Posterior vena cava (tissue), 2 donors: ENCODE data around the gene OBSCN. TPM values are rescaled to one million over a fixed set of nuclear protein-coding genes. Genes with fewer than 3 reads are reported as not detected.

Experiments
- DNase-seq: peaks from one replicate; pipeline ENCODE4 v3.0.0-alpha.2; 2020; ENCODE audit warnings: low spot score
- intact Hi-C, 2 donors: fragments of 100-400 bp; cut with DNase I; formaldehyde crosslinking; loops; one replicate each; pipeline versions ENCODE4 v1.14.1 to v1.14.2; 2022 to 2023
- total RNA-seq, 2 donors: library from RNA; stranded (reverse); fragmentation: NEBNext Ultra II Directional; extraction: Animal tissue kit (Norgen Biotek cat#: 25700); gene quantifications; one replicate each; pipeline ENCODE4 v1.2.1, GENCODE V29; 2021
- donor health status: DM: yes; HTN: yes; CAD: no.
- donor health status: DM: yes; HTN: yes; CAD: no.

Gene OBSCN
- total RNA-seq, 2 donors from 2014 or later = 3.5 to 6.3 TPM

DNA sequence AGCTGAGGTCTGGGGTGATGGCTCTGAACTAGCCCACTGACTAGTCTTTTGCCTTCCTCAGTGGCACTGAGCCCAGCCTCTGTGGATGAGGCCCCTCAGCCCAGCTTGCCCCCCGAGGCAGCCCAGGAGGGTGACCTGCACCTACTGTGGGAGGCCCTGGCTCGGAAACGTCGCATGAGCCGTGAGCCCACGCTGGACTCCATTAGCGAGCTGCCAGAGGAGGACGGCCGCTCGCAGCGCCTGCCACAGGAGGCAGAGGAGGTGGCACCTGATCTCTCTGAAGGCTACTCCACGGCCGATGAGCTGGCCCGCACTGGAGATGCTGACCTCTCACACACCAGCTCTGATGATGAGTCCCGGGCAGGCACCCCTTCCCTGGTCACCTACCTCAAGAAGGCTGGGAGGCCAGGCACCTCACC lies 111.0 kb downstream of the OBSCN start:
- no peak for DNase-seq

DNA sequence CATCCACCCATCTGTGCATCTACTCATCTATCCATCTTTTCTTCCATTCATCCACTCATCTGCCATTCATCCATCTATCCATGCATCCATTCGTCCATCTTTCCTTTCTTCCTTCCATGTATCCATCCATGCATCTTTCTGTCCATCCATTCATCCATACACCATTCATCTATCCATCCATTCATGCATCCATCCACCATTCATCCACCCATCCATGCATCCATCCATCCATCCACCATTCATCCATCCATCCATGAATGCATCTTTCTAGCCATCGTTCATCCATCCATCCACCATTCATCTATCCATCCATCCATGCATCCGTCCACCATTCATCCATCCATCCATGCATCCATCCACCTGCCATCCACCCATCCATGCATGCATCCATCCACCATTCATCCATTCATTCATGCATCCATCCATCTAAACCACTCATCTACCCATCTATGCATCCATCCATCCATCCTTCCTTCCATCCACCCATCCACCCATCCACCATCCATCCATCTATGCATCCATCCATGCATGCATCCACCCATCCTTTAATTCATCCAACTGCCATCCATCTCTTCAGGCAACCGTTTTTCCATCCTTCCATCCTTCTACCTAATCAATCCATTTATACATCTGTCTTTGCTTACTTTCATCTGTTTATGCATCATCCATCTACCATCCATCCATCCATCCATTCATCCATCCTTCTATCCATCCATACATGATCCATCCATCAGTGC lies 111.7 kb downstream of the OBSCN start:
- no peak for DNase-seq
- intact Hi-C loops = no loop called here

More for the DNA sequence above, 111.0 kb downstream of the OBSCN start:
- intact Hi-C loops = no loop called here

DNA sequence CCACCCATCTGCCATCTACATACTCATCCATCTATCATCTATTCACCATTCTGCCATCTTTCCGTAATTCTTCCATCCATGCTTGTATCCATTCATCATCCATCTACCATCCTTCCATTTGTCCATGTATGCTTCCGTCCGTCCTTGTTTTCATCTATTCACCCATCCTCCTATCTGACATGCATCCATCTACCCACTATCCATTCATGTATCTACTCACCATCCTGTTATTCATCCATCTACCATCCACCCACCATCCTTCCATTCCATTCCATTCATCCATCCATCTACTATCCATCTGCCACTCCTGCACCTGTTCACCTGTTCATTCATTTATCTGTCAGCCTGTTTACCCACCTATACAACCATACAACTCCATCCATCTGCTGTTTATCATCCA lies 112.5 kb downstream of the OBSCN start:
- no peak for DNase-seq
- intact Hi-C loops = no loop called here

DNA sequence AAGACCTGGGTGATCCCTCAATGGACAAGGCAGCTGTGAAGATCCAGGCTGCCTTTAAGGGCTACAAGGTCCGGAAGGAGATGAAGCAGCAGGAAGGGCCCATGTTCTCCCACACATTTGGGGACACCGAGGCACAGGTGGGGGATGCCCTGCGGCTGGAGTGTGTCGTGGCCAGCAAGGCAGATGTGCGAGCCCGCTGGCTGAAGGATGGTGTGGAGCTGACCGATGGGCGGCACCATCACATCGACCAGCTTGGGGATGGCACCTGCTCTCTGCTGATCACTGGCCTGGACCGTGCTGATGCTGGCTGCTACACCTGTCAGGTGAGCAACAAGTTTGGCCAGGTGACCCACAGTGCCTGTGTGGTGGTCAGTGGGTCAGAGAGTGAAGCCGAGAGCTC lies 113.6 kb downstream of the OBSCN start:
- peak; percentile 73 for DNase-seq
- intact Hi-C loops = no loop called here

DNA sequence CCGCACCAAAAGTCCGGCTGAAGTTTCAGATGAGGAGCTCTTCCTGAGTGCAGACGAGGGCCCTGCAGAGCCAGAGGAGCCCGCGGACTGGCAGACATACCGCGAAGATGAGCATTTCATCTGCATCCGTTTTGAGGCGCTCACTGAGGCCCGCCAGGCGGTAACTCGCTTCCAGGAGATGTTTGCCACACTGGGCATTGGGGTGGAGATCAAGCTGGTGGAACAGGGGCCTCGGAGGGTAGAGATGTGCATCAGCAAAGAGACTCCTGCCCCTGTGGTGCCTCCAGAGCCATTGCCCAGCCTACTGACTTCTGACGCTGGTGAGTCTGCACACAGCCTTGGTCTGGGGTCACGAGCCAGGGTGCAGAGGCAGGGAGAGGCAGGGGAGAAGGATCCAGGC lies 114.1 kb downstream of the OBSCN start:
- no peak for DNase-seq
- intact Hi-C loops = no loop called here

DNA sequence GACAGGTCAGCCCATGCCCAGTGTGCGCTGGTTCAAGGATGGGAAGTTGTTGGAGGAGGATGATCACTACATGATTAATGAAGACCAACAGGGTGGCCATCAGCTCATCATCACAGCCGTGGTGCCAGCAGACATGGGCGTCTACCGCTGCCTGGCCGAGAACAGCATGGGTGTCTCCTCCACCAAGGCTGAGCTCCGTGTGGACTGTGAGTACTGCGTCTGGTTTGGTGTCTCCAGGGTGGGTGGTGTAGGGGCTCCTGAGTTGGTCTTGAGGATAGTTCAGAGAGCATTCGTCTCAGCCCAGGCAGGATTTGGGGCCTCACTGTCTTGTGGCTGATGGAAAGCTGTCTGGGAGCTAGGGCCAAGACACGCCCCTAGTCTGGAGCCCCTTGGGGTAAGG lies 115.6 kb downstream of the OBSCN start:
- DNase-seq = peak; percentile 56
- intact Hi-C loops = no loop called here

DNA sequence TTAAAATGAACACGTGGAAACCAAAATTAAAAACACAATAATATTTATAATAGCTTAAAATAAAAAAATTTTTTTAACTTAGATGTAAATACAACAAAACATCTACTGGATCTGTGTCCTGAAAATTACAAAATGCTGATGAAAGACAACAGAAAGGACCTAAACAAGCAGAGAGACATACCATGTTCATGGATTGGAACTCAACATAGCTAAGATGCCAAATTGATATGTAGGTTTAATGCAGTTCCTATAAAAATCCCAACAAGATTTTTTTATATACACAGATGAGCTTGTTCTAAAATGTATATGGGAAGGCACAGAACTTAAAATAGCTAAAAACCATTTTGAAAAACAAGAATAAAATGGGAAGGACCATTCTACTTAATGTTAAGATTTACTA lies 117.4 kb downstream of the OBSCN start:
- intact Hi-C loops = no loop called here
- no peak for DNase-seq

DNA sequence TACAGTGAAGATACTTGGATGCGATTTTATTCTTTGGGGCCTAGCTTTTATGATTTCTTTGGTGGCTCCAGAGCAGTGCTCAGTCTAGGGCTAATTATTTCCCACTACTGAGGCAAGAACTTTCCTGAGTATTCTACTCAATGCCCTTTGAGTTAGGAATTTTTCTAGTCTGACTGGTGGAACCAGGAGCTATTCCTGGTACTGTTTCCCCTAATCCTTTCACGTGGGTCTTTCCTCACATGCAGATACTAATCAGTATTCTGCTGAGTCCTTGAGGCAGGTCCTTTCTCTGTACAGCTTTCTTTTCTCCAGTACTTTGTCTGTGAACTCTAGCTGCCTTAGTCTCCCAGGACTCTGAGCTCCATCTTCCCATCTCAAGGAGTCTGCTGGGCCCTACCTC lies 122.0 kb downstream of the OBSCN start:
- intact Hi-C loops = no loop called here
- no peak for DNase-seq

DNA sequence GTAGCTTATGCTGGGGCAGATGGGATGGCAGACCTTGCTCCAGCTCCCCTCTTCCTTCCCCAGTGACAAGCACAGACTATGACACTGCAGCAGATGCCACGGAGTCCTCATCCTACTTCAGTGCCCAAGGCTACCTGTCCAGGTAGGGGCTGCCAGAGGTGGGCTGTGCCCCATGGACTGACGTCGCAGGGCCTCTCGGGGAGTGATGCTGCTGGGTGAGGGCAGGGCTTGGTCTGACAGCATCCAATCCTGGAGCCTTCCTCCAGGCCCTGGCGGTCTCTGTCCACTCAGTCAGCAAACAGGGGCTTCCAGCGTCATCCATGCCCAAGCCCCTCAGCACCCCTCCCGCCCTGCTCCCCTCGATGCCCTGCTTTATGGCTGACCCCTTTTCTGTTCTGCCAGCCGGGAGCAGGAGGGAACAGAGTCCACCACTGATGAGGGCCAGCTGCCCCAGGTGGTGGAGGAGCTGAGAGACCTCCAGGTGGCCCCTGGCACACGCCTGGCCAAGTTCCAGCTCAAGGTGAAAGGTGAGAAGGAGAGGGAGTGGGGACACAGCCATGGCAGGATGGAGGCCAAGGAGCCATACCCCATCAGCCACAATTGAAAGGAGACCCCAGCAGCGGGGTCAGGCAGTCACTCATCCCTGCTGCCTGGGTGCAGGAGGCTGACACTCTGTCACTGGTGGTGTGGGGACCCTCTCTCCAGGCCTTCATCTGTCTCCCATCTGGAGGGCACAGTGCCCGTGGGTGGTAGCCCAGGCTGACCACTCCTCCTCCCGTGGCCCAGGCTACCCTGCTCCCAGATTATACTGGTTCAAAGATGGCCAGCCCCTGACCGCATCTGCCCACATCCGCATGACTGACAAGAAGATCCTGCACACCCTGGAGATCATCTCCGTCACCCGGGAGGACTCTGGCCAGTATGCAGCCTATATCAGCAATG lies 125.2 kb downstream of the OBSCN start:
- intact Hi-C loops = no loop called here
- DNase-seq = peak; percentile 69

DNA sequence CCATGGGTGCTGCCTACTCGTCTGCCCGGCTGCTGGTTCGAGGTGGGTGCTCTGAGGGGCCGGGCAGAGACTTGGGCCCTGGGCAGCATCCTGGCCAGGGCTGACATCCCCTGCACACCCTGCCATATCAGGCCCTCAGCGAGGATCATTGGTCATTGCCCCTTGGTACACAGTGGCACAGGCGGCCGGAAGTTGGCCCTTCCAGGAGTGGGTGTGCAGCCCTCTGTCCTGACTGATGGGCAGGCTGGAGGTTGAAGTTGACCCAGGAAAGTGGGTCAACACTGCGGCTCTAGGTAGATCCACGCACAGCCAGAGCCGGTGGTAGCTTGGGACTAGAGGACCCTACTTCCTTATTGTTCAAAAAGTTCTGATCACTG lies 125.9 kb downstream of the OBSCN start:
- peak; percentile 53 for DNase-seq

DNA sequence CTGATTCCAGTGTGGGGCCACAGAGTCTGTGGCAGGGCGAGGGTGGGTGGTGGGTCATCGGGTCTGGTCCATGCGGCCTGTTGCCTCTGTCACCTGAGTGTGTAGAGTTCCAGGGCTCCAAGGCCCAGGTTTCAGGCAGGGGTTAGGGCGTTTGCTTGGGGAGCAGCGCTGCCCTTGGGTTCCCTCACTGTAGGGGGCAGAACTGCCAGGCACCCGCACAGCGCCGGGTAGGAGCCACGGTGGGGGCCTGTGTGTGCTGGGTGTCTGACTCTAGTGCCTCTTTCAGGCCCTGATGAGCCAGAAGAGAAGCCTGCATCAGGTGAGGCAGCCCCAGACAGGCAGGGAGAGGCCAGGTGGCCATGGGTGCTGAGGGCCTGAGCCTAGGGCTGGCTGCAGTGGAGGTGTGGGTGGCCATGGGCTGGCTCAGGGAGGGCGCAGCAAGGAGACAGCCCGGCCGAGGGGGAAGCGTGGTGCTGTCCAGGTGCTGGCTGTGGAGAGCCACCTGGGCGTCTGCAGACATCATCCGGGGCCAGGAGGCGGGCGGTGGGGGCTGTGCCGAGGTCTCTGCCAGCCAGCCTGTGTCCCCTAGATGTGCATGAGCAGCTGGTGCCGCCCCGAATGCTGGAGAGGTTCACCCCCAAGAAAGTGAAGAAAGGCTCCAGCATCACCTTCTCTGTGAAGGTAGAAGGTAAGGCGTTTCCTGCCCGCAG lies 126.5 kb downstream of the OBSCN start:
- intact Hi-C loops = no loop called here
- DNase-seq = peak; percentile 70

More for the DNA sequence above, 125.9 kb downstream of the OBSCN start:
- intact Hi-C loops = no loop called here

DNA sequence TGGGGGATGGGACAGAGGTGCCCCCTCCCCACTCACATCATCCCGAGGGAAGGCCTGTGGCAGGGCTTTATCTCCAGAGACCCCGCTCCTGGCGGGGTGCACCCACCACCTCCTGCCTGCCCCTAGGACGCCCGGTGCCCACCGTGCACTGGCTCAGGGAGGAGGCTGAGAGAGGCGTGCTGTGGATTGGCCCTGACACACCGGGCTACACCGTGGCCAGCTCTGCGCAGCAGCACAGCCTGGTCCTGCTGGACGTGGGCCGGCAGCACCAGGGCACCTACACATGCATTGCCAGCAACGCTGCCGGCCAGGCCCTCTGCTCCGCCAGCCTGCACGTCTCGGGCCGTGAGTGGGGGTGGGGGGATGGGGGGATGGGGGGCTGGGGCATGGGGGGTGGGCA lies 127.1 kb downstream of the OBSCN start:
- DNase-seq = peak; percentile 61
- intact Hi-C loops = no loop called here

DNA sequence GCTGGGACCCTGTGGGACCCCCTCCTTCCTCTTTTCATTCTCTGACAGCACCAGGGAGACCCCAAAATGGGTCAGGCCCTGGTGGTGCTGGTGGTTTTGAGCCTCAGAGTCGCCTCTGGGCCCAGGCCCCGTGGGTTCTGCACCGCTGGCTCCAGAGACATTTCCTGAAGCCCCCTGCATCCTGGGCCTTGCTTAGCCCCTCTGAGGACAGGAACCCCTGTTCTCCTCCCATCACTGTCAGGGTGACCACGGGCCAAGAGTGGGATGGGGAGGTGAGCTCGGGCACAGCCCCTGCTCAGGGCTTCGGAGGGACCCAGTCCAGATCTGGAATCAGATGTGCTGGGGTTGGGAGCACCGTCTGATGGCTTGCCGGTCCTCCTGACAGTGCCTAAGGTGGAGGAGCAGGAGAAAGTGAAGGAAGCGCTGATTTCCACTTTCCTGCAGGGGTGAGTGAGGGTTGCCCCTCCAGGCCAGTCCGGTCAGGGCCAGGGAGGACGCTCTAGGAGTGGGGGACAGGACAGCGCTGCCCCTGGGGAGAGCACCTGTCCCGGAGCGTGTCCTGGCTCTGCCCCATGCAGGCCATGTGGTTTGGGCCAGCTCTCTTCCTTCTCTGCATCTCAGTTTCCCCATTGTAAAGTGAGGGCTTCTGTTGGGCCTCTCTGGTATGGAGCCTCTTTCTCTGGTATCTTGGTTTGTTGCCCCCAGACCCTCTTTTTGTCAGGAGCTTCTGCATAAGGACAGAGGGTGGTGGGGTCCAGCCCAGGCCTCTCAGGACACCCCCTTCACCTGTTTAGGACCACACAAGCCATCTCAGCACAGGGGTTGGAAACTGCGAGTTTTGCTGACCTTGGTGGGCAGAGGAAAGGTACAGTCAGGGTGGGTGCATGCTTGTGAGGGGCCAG lies 127.8 kb downstream of the OBSCN start:
- peak; percentile 60 for DNase-seq

DNA sequence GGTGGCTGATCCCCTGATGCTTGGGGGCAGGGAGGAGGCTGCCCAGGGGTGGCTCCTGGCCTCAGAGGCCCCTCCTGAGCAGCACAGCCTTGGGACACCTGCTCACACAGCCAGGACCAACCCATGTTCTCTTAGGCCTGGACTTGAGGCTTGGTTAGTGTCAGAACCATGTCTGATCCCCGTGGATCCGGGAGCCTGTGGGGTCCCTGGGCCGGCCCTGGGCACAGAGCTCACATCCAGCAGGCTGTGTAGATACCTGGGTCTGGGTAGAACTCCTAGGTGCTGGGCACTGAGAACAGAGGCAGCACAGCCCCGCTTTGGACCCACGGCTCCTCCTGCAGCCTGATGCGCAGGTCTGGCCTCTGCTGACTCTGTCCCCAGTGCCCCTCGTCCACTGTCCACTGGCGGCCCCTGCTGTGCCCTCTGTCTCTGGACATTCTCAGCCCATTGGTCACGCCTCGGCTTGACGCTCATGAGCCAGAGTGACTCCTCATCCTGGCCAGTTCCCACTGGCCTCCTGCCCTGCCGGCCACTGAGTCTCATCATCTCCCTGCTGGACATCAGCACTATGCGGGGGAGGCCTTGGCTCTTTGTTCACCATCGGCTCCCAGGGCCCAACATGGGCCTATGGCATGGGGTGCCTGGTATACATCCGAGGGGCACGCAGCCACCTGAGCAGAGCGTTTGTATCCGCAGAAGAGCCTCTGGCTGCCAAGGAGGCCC lies 128.6 kb downstream of the OBSCN start:
- intact Hi-C loops = no loop called here
- DNase-seq = peak; percentile 70

More for the DNA sequence above, 127.8 kb downstream of the OBSCN start:
- intact Hi-C loops = no loop called here

DNA sequence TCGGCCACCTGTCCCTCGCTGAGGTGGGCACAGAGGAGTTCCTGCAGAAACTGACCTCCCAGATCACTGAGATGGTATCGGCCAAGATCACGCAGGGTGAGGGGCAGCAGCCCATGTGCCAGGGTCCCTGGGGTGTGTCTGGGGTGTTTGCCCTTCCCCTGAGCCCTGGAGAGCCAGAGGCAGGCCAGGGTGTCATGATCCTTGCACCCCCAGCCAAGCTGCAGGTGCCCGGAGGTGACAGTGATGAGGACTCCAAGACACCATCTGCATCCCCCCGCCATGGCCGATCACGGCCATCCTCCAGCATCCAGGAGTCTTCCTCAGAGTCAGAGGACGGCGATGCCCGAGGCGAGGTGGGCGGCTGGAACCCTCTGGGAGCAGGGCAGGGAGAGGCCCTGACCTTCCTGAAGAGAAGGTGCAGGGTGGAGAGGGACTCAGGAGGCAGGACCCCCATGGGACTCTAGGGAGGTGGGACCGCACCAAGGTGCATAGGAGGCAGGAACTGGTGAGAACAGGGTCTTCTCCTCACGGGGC lies 129.3 kb downstream of the OBSCN start:
- DNase-seq = peak; percentile 70
- intact Hi-C loops = no loop called here

DNA sequence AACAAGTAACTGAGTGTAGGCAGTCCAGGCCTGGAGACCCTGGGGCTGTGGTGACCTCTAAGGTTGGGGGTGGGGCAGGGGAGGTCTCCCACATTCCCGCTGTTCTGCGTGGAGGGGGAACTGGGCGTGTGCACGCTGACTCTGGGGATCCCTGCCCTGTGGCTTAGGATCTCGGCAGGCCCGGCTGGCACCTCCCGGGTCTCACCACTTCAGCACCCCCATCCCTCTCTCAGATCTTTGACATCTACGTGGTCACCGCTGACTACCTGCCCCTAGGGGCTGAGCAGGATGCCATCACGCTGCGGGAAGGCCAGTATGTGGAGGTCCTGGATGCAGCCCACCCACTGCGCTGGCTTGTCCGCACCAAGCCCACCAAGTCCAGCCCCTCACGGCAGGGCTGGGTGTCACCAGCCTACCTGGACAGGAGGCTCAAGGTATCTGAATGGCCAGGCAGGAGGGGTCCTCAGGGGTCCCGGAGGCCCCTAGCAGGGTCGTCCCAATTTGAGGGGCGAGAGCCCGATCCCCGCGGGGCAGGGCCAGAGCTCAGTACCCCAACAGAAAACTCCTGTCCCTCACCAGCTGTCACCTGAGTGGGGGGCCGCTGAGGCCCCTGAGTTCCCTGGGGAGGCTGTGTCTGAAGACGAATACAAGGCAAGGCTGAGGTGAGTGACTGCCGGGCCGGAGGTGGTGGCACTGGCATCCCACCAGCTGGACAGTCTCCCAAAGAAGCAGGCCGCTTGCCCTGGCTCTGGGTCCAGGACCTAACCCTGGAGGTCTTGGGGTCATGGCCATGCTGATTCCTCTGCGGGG lies 130.1 kb downstream of the OBSCN start:
- peak; percentile 71 for DNase-seq
- intact Hi-C loops = no loop called here

DNA sequence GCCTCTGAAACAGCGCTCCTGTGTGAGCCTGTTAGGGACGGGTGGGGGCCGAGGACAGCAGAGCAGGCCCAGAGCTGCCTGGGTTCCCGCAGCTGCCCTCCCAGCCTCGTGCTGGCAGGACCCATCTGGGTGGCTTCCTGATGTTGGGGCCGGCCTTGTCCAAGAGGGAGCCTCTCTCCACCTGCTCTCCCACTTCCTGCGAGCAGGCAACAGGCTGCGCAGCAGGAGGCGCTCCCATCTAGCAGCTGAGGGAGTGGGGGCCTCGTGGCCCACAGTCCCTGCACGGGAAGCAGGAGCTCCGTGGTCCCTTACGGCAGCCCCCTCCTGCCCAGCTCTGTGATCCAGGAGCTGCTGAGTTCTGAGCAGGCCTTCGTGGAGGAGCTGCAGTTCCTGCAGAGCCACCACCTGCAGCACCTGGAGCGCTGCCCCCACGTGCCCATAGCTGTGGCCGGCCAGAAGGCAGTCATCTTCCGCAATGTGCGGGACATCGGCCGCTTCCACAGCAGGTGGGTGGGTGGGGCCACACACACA lies 130.7 kb downstream of the OBSCN start:
- intact Hi-C loops = no loop called here
- peak; percentile 71 for DNase-seq
